LHCN-M2 (cell line): ENCODE data around the gene XPO5. TPM values are rescaled to one million over a fixed set of nuclear protein-coding genes. Genes with fewer than 3 reads are reported as not detected.
"Not testable (repeated sequence)": the region's sequence is repeated elsewhere in the genome, so short reads cannot be mapped to it uniquely, and the experiment has no call there.

Experiments
- DNase-seq: peaks from one replicate; pipeline ENCODE4 v3.0.0-alpha.2; 2012; ENCODE audit warnings: low read depth
- total RNA-seq: library from RNA; depleted of rRNA; stranded (reverse); fragments of >200 nt; gene quantifications from 2 replicates; pipeline ENCODE4 v1.2.3, GENCODE V29; 2014

Gene XPO5
- total RNA-seq, 1 experiment from 2014 or later = 34.2 TPM

DNA sequence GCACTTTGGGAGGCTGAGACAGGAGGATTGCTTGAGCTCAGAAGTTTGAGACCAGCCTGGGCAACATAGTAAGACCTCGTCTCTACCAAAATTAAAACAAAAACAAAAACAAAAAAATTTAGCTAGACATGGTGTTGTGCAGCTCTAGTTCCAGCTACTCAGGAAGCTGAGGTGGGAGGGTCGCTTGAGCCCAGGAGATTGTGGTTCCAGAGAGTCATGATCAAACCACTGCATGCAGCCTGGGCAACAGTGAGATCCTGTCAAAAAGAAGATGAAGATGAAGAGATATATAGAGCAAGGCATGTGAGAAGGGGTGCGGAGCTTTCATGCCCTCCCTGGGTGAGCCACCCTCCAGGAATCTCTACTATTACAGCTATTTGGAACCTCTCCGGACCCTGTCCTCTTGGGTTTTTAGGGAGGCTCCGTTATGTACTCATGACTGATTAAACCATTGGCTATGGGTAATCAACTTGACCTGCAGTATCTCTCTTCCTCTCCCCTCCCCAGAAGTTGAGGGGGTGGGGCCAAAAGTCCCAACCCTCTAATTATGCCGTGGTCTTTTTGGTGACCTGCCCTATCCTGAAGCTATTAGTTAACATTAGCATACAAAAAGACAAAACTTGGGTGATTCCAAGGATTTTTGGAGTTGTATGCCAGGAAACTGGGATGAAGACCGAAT lies 9.2 kb upstream of the XPO5 start:
- peak; percentile 50 for DNase-seq

DNA sequence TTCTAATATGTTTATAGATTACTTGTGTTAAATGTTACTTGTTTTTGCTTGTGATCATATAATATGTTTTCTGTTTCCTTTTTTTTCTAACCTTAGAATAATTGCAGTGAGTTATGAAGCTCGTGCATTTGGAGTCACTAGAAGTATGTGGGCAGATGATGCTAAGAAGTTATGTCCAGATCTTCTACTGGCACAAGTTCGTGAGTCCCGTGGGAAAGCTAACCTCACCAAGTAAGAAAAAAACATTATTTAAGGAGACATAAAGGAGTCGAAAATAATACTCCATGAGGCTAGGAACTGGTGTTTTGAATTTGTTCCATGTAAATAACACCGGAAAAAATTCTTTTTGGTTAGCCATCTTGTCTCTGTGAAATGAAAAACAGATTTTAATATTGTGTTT lies 7.1 kb upstream of the XPO5 start:
- peak; percentile 22 for DNase-seq

DNA sequence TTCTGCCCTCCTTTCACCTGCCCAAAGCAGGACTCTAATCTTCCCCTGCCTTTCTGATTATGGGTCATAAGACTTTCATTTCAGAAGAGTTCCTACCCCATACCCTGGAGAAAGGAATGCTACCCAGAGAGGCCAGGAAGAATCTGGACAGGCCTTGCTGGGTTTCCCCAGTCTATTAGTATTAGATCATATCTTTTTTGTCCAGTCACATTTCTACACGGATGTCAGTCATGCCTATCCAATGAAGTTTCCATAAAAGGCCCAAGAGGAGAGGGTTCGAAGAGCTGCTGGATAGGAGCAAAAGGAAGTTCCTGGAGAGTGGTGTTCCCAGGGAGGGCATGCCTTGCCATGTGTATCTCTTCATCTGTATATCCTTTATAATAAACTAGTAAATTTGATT lies 3.3 kb upstream of the XPO5 start:
- peak; percentile 8 for DNase-seq

DNA sequence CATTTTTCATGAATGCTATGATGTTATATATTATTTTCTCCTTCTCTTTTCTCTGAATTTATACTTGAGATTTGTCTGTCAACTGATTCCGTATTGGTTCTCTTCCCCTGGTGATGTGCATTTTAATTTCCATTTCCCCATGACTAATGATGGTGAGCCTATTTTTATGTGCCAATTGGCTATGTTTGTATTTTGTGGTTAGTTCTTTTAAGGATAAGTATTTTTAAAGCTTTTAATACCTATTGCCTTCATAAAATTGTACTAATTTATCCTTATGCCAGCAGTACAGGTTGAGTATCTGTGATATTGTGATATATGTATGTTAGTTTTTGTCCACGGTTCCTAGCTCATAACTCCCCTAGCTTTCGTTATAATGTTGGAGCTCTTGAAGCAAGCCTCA lies 2.9 kb upstream of the XPO5 start:
- DNase-seq = peak; percentile 10

DNA sequence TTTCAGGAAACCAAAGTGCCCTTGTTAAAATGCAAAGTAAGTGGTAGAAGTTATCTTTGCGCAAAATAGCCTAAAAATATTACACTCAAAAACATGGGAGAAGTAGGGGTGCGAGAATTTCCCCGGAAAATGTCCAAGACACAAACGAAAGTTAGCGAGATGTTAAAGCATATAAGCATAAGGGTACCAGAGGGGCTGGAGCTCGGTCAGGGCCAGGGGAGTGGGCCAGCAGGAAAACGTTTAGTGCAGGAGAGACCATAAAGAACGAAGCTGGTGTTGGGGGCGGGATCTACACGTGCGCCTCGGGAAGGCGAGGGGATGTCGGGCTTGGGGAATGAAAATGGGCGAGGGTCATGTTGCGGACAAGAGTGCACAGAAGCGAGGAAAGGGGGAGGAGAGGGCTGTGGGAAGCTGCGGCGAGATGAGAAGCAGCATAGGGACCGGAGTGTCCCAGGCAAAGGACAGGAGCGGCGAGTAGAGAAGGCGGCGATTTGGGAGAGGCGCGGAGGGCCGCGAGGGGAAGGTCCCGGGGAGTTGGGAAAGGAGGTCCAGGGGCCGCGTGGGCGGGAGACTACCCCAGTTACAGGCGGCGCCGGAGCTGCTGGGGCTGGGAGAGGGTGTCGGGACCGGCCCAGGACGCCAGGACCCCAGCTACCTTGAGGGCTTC lies 600 bp downstream of the XPO5 start:
- DNase-seq = peak; percentile 13

DNA sequence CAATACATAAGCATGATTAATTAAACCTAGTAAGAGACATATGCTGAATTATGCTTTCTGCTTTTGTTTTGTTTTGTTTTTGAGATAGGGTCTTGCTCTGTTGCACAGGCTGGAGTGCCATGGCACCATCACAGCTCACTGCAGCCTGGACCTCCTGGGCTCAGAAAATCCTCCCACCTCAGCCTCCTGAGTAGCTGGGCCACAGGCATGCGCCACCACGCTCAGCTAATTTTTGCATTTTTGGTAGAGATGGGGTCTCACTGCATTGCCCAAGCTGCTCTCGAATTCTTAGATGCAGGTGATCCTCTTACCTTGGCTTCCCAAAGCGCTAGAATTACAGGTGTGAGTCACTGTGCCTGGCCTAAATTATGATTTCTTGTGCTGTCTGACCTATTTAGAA lies 3.8 kb downstream of the XPO5 start:
- no peak for DNase-seq

DNA sequence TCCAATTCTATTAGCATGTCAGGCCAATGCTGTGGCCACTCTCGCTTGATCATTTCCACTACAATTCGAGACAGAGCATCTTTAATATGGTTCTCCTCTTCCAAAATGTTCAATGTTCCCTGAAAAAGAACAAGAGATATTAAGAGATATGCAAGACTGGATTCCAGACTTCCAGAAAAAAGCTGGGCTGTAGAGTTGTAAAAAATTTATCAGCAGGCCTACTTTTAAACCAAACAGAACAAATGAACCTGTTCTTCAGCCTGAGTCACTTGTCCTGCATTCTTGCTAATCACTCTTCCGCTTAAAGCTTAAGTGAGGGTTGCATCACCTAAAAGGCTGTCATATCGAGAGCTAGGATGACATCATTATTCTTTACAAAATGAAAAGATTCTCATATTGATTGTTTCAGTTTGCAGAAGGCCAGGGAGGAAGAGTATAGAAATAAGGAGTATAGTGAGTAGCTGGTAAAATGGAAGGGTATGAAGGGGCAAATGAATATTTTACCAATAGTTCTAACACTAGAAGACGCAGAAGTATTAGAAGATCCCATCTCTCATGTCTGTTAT lies 4.9 kb downstream of the XPO5 start:
- peak; percentile 14 for DNase-seq

DNA sequence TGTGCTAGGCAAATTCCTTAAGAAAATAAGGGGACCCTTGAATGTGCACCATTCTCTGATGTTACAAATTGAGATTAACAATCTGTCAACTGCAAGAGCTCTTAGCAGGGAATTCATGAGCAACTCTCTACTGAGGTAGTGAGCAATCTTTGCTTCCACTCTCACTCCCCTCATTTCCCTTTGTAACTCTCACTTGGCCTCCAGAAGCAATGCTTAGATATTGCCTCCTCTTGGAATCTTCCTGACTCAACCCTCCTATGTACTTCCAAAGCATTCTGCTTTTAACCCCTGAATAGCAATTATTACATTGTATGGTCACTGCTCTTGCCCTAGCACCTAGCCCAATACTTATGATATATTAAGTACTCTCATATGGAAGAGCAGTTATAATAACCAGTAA lies 16.5 kb downstream of the XPO5 start:
- no peak for DNase-seq

DNA sequence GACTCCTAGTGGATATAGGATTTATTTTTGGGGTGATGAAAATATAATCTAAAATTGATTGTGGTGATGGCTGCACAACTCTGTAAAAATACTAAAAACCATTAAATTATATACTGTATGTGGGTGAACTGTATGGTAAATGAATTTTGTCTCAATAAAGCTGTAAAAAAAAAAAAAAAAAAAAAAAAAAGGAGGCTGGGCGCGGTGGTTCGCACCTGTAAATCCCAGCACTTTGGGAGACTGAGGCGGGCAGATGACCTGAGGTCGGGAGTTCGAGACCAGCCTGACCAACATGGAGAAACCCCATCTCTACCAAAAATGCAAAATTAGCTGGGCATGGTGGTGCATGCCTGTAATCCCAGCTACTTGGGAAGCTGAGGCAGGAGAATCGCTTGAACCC lies 18.2 kb downstream of the XPO5 start:
- DNase-seq = not testable (repeated sequence)

DNA sequence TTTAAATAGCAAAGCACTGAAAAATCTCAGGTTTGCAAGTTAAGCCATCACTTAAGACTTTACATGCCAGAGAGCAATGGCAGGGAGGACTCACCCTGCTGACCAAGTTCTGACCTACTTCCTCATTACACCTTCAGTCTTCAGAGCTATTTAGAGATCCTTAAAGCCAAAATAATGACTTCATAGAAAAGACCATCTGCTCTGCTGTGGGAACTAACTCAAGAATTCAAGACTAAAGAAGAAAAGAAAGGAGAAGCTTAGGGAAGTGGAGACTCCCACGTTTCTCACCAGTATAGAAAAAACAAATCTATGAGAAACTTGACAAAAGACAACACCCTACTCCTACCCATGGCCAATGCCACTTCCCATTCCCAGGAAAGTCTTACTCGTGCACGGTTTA lies 28.6 kb downstream of the XPO5 start:
- DNase-seq = no peak

DNA sequence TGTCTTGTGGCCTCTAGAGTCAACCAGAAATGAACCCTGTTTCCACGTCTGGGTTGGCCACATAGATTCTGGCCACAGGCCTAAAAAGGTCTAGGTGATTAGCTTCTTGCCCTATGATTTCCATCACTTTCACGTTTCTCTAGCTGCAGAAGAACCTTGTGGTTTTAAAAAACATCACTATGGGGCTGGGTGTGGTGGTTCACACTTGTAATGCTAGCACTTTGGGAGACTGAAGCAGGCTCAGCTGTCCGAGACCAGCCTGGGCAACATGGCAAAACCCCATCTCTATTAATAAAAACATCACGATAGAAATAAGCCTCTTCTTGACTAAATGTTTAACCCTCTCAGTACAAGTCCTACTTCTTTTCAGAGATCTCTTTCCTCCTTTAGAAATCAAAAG lies 31.4 kb downstream of the XPO5 start:
- DNase-seq = no peak

DNA sequence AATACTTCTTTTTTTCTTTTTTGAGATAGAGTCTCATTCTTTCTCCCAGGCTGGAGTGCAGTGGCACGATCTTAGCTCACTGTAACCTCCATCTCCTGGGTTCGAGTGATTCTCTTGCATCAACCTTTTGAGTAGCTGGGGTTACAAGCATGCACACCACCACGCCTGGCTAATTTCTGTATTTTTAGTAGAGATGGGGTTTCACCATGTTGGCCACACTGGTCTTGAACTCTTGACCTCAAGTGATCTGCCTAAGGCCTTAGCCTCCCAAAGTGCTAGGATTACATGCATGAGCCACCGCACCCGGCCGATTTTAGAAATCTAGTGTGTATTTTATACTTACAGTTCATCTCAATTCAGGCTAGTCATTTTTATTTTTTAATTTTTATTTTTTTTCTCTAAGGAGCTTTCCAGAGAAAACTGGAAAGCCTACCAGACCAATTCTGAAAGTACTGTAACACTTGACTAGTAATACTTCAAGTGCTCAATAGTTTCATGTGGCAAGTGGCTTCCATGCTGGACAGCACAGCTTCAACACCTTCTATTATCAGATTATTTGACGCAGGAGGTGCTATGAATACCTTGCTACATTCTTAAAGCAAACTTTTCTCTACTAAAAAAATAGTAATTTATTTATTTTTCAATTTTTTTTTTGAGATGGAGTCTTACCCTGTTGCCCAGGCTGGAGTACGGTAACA lies 33.9 kb downstream of the XPO5 start:
- no peak for DNase-seq

DNA sequence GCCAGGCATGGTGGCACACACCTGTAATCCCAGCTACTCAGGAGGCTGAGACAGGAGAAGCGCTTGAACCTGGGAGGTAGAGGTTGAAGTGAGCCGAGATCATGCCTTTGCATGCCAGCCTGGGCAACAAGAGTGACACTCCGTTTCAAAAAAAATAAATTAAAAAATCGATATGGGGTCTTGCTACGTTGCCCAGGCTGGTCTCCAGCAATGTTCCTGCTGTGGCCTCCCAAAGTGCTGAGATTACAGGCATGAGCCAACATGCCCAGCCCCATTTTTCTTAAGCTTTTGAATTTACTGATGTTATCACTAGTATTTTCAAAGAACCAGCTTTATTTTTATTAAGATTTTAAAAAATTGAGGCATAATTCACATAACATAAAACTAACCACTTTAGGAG lies 35.3 kb downstream of the XPO5 start:
- no peak for DNase-seq

DNA sequence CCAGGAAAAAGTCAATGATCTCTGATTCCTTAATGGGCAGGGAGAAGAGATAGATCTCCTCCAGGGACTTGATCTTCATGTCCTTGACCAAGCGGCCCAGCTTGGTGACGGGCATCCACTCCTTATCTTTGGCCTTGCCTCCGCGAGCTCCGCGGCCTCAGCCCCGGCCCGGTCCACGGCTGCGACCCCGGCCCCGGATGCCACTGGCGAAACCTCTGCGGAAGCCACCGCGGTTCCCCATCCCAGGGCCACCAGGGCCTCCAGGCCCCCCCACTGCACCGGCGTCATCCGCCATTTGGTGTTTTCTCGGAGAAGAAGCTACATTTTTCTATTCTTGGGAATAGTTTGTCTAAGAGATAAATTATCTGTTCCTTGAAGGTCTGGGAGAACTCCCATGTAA lies 36.4 kb downstream of the XPO5 start:
- not testable (repeated sequence) for DNase-seq

DNA sequence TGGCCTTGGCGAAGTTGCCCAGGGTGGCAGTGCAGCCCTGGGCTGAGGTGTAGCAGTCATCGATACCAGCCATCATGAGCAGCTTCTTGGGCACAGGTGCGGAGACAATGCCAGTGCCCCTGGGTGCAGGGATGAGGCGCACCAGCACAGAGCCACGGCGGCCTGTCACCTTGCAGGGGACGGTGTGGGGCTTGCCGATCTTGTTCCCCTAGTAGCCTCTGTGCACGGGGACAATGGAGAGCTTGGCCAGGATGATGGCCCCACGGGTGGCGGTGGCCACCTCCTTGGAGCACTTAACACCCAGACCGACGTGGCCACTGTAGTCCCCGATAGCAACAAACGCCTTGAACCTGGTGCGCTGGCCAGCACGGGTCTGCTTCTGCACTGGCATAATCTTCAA lies 36.9 kb downstream of the XPO5 start:
- DNase-seq = not testable (repeated sequence)

DNA sequence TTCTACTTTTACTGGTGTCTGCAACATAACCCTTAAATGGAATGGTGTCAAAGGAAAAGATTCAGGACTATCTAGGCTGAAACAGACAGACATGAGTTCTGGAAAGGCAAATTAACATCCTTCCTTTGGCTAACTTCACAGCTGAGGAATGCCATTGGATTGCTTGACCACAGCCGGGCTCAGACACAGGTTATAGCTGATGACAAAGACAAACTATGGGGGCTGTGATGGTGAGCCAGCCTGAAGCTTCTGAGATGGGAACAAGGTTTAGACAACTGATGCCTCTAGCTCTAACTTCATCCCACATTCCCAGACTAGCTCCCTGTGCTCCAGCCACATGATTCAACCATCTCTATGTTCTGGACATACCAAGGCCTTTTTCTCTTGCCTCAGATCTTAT lies 43.6 kb downstream of the XPO5 start:
- DNase-seq = no peak

DNA sequence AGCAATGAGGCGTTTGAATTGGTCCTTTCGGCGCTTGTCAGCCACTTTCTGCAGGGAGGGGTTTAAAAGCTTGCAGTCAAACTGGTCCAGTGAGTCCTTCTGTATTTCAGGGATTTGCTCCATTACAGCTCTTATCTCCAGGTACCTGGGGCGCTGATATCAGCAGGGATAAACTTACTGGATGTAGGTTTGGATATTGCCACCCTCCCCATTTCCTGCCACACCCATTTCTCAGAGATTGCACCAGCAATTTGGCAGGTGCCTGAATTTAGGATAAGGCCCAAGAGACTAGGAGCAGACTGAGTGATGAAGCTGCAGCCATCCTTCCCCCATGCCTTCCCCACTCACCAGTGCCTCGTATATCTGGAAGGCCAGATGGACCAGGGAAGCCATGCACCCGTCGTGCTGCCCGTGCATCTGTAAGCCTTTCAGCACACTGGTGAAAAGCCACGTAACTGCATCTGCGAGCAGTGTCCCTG lies 51.3 kb downstream of the XPO5 start:
- DNase-seq = no peak

DNA sequence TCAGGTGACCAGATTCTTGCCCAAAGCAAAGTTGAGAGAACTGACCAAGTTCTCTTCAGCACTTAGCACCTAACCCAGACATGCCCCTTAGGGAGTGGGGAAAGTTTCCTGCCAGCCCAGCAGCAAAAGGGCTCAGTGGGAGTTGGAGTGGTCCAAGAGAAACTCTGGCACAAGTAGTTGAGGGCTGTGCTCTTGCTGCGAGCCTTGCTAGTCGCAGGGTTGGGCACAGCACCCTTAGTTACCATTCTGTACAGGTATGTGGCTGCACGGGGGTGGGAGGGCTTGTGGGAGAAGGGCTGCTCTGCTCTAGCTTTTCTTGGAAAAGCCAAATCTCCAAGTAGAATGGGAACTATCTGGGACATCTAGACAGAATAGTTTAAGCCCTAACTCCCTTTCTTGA lies 52.6 kb downstream of the XPO5 start:
- no peak for DNase-seq

DNA sequence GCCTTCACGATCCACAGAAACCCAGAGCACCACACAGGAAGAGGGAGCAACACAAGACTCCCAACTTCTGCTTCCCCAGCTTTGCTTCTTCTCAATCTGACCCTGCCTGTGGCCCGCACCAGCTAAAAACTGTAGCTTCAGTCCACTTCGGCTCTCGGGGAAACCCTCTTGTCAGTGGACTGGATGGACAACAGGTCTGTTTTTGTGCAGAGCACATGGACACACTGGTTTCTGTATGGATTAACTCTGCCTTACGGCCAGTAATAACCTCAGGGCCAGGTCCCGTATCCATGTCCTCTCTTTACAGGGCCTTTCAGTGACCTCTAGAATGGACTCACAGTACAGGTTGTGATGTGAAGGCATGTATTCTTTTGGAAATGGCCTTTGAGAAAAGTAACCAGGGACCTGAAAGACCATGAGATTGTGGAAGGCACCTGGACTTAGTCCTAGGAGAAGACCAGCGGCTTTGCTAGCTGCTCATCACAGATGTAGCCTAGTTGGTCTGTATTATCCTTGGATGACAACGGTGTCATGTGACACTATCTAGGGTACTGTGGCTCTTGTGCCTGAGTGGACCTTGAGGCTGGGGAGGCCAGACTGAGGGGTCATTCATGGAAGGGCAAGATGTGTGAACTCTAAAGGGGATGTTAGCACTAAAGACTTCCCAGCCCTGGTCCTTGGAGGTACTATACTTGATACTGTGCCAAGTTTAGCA lies 53.1 kb downstream of the XPO5 start:
- no peak for DNase-seq

DNA sequence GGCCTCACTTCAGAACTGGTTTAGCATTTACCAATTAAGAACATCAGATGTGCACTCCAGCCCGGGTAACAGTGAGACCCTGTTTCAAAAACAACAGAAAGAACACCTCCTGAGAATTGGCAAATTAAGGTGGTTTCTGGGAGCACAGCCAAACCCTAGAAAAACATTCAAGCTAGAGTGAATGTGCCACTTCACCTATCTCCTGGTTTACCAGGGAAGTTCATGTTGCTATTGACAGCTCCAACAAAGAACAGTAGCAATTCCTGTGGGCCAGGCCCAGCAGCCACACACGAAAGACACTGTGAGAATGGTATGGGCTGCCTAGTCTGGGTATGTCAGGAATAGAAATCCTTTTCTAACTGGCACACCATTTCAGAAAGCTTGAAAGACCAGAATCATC lies 54.0 kb downstream of the XPO5 start:
- no peak for DNase-seq

DNA sequence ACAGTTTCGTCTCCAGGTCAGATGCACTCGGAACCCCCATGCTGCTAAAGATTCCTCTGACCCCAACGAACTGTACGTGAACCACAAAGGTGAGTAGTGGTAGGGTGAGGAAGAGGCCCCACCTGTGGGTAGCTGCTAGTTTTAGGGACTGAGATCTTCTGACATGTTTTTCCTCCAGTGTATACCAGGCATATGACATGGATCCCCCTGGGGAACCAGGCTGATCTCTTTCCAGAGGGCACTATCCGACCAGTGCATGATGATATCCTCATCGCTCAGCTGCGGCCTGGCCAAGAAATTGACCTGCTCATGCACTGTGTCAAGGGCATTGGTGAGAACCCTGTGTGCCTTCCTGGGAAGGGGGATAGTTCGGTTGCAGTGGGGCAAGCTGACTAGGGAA lies 55.7 kb downstream of the XPO5 start:
- no peak for DNase-seq
